T follicular helper cell (primary cell): ENCODE data around the gene RO60.

Experiments used
- DNase-seq: peaks from one replicate; pipeline ENCODE4 v3.0.0-alpha.2; 2020; ENCODE audit warnings: low read depth

The RO60 gene

DNA sequence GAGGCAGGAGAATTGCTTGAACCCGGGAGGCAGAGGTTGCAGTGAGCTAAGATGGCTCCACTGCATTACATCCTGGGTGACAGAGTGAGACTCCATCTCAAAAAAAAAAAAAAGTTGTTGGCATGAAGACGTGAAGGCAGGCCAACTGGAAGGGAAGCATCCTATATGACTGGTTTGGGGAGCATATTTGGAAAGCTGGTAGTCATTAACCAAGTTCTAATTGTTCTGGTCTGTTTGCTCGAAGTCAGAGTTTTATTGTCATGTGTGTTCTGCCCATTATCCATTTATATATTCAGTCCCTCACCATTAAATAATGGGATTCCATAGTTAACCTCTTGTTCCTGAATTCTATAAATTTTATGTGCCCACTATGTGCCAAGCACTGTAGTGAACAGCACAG is 49.1 kb downstream of the RO60 start:
- DNase-seq, result no peak
